Measurements from ENCODE around the gene SPEG. TPM values are rescaled to one million over a fixed set of nuclear protein-coding genes. Genes with fewer than 3 reads are reported as not detected.

Gene SPEG
- total and polyA plus RNA-seq, 2 experiments from 2014 or later: 12.6 to 32.4 TPM

GRCh38 chr2:219401606-219402005, 33.0 kb upstream of the SPEG start:
- Histone ChIP-seq H3K27ac (ENCODE audit: low read depth) (no peak overlapping the region), H3F3A (replicated peaks; ENCODE audit: low read depth) (no peaks in the 10 kb centered on the region; the same call in 1 of the 2 replicates), H4K20me1 (replicated peaks; ENCODE audit: insufficient read depth) (no peaks in the 10 kb centered on the region), H3K9me2 (ENCODE audit: insufficient read depth) (no peaks in the 10 kb centered on the region), H3K4me3 (no peak overlapping the region), H3K36me3 (ENCODE audit: insufficient read depth) (no peaks in the 10 kb centered on the region), H3K4me1 (ENCODE audit: insufficient read depth) (peaks cover 21% of the 10 kb centered on the region), H3K27me3 (ENCODE audit: insufficient read depth) (no peaks in the 10 kb centered on the region), H3K79me2 (replicated peaks; ENCODE audit: insufficient read depth) (no peaks in the 10 kb centered on the region), H2AFZ (no peak overlapping the region), H3K4me2 (no peak overlapping the region)
- no peak overlapping the region for H3K27ac Mint-ChIP-seq
- peaks cover 12% of the 10 kb centered on the region for H3K27me3 Mint-ChIP-seq (ENCODE audit: insufficient read depth, low read depth, poor library complexity)
- DNase-seq (ENCODE audit: low spot score) (no peak), ATAC-seq (no peak)
- H3K36me3 Mint-ChIP-seq (ENCODE audit: low read depth): no peaks in the 10 kb centered on the region
- no peak overlapping the region for H3K4me3 Mint-ChIP-seq
- H3K9me3 Mint-ChIP-seq: no peaks in the 10 kb centered on the region
- H3K4me1 Mint-ChIP-seq: peaks cover 42% of the 10 kb centered on the region
- no peak for TF ChIP-seq STAT1 (IDR thresholded peaks at IDR 0.05; ENCODE audit: unreplicated experiment)
- no peak for TF ChIP-seq NANOG (IDR thresholded peaks at IDR 0.05; ENCODE audit: borderline replicate concordance)
- TF ChIP-seq ETS1 (IDR thresholded peaks at IDR 0.05): no peak
- no peak for TF ChIP-seq EZH2phosphoT487 (IDR thresholded peaks at IDR 0.05; ENCODE audit: unreplicated experiment)
- TF ChIP-seq POLR2AphosphoS5 (IDR thresholded peaks at IDR 0.05; ENCODE audit: low read depth): no peak
- TF ChIP-seq ZNF114 (CRISPR knock-in tag; IDR thresholded peaks at IDR 0.05): no peak
- TF ChIP-seq ZNF462 (CRISPR knock-in tag; IDR thresholded peaks at IDR 0.05): no peak
- no peak for TF ChIP-seq JUNB (IDR thresholded peaks at IDR 0.05; ENCODE audit: unreplicated experiment)
- TF ChIP-seq REST (IDR thresholded peaks at IDR 0.05; ENCODE audit: unreplicated experiment): no peak

Measured in GM23338 (cell line).